GM18502 (cell line): ENCODE measurements around the gene C16orf89.
"Not testable (repeated sequence)": the region's sequence is repeated elsewhere in the genome, so short reads cannot be mapped to it uniquely, and the experiment has no call there.

ENCODE experiments used
- ATAC-seq: cut with Tn5 transposase; IDR thresholded peaks from one replicate; pipeline ENCODE4 v1.9.1; 2021; ENCODE audit warnings: mild to moderate bottlenecking; ENCODE audit not compliant: unreplicated experiment, poor library complexity

The C16orf89 gene

DNA sequence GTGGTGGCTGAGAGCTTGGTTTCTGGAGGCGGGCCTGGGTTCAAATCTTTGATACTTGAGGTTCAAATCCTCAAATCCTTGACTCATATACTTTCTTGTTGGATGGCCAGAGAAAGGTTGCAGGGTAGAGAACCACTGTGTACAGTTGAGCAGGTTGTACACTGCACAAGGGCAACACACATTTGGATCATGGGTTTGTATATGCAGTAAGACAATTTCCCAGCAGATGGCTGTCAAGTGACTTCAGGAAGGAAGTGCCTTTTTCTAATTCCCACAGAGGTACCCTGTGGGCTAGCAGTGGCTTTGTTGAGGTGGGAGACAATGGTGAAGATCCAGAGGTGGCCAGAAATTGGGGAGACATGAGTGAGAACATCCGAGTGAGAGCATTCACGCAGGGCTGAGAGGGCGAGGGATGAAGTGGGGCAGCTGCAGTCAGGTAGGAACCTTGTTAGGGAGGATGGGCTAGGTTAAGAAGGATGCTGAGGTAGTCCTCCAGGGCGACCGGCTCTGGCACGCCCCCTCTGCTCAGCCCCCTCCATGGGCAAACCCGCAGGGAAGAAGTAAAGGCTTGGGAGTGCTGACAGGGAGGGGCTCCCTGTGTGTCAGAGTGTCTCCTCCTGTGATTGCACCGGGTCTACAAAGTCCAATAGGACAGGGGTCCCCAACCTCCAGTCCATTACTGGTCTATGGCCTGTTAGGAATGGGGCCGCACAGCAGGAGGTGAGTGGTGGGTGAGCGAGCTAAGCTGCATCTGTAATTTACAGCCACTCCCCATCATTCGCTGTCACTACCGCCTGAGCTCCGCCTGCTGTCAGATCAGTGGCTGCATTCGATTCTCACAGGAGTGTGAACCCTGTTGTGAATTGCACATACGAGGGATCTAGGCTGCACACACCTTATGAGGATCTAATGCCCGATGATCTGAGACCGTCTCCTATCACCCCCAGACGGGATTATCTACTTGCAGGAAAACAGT lies 2.7 kb downstream of the C16orf89 start:
- no peak for ATAC-seq

DNA sequence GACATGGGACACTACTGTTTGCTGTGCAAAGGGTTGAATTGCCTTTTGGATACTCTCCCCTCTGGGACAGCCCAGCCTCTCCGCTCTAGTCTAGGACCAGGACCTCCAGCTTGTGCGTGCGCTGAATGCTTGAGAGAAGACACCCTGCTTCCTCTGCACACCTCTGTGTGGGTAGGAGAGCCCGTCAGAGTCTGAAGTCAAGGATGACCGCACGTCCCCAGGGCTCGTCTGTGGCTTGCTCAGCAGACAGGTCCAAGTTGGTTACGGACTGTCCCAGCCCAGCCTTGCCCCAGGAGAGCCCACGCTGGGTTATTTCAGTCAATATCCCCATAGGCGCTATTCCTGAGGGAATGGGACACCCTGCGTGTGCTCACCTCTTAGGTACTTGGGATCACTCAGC lies 3.7 kb downstream of the C16orf89 start:
- no peak for ATAC-seq

- ATAC-seq: no peak
Measured at GRCh38 chr16:5060073-5060641, 5.6 kb downstream of the C16orf89 start.

GRCh38 chr16:5059386-5060072 lies 6.2 kb downstream of the C16orf89 start:
- no peak for ATAC-seq

- ATAC-seq: no peak
Measured at GRCh38 chr16:5058476-5058875, 7.3 kb downstream of the C16orf89 start.

- ATAC-seq: peak; percentile 71
Measured at GRCh38 chr16:5056352-5056751, 9.4 kb downstream of the C16orf89 start.

GRCh38 chr16:5054876-5055865 lies 10.6 kb downstream of the C16orf89 start:
- no peak for ATAC-seq

DNA sequence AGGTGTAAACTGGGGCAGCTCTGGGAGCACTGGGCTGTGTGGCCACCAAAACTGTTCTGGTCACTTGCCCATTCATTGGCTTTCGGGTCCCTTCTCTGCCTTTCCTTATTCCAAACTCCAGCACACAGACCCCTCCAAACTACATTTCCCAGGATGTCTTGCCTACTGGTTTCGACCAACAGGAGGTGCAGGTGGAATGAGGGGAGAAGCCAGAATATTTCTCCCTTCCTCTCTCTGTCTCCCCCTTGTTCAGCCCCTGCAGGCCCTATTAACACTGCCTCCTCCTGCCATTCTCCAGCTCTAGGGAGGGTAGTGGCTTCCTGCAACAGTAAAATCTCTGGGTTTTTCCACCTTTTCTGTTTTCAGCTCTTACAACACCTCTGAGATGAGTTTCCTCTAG lies 18.8 kb downstream of the C16orf89 start:
- no peak for ATAC-seq

DNA sequence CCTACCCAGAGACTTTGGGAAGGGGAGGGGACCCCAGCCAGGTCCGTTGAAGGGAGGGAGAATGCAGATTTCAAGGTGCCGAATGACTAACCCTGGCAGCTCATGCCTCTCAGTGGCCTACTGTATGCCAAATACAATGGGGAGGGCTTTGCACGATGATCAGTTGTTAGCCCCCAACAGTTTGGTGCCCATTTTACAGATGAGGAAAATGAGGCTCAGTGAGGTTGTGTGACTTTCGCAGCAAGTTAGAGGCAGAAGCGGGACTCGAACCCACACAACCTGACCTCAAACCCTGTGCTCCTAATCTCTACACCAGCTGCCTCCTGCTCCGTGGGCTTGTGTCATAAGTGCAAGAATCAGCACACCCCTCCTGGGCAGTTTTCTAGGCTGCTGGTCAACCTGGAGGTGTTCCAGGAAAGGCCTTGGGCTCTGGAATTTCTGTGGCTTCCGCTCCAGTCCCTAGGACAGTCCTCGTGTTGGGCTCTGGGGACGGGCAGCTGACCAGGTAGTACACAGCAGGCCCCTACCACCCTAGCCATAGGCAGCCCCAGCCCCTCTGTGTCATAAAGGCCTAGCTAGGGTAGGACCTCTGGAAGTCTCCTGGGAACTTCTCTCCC lies 20.1 kb downstream of the C16orf89 start:
- ATAC-seq: no peak

DNA sequence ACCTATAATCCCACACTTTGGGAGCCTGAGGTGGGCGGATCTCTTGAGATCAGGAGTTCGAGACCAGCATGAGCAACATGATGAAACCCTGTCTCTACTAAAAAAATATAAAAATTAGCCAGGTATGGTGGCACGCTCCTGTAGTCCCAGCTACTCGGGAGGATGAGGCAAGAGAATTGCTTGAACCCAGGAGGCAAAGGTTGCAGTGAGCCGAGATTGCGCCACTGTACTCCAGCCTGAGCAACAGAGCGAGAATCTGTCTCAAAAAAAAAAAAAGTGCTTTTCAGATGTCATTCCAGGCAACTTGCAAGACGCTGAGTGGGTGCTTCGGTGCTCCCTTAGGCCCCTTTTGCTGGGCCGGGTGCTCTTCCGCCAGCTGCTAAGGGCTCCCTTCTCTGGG lies 21.2 kb downstream of the C16orf89 start:
- not testable (repeated sequence) for ATAC-seq

GRCh38 chr16:5044011-5044540 lies 21.7 kb downstream of the C16orf89 start:
- ATAC-seq: no peak

DNA sequence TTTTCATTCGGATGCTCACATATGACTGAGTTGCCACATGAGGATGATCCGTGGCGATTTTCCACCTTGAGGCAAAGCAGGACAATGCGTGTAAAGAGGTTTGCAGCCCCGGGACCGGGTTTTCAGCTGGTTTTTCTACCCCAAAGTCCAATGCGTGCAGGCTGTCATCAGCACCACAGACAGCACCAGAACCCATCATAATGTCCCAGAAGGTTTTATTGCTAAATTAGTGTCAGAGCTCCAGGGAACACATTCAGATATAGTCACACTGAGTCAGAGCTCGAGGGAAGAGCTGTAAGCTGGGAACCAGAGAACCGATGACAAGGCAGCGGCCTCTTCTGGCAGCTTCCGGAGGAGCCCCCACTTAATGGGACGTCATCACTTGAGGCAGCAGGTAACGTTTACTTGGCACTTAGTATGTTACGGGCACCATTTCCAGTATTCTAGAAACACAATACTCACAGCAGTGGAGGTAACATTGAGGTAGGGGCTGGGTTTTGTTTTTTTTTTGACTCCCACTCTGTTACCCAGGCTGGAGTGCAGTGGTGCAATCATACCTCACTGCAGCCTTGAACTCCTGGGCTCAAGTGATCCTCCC lies 23.1 kb downstream of the C16orf89 start:
- ATAC-seq: no peak

DNA sequence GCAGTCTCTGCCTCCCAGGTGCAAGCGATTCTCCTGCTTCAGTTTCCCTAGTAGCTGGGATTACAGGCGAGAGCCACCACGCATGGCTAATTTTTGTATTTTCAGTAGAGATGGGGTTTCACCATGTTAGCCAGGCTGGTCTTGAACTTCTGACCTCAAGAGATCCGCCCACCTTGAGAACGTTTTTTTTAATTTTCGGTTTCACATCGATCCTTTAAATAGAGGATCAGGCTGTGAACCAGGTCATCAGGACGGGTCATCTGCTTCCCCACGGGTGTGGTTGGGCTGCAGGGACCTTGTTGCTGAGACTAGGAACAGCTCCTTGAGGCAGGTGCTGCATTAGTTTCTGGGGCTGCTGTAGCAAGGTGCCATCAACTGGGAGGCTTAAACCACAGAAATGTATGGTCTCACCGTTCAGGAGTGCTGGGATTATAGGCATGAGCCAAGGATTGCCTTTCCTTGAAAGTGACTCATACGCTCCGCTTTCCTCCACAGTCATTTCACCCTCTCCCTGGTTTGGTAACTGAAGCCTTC lies 24.1 kb downstream of the C16orf89 start:
- ATAC-seq: peak; percentile 62

GRCh38 chr16:5040451-5040850 lies 25.3 kb downstream of the C16orf89 start:
- ATAC-seq: no peak

GRCh38 chr16:5036228-5037156 lies 29.3 kb downstream of the C16orf89 start:
- no peak for ATAC-seq

GRCh38 chr16:5035909-5036227 lies 29.9 kb downstream of the C16orf89 start:
- no peak for ATAC-seq

DNA sequence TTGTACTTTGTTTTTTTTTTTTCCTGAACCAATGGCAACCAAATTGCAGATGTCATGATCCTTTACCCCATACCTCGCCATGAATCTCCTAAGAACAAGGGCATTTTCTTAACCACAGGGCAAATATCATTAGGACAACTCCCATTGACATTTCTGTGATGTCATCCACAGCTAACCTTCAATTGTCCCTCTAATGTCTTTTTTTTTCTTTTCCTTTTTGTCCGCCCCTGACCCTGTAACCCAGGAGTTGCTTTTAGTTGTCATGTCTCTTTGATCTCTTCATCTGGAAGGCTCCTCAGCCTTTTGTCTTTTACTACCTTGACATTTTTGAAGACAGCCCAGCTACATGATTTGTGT lies 31.6 kb downstream of the C16orf89 start:
- no peak for ATAC-seq
